Liver (tissue), 3 donors: ENCODE data around the gene MRPL9.

ENCODE experiments used
- EGR1 ChIP-seq, 2 donors: IDR thresholded peaks; 2 replicates each; pipeline ENCODE4 v1.6.1; 2016 to 2018; ENCODE audit warnings: antibody characterized with exemption in 2 of 2, low read depth in 2 of 2
- FOXA1 ChIP-seq: IDR thresholded peaks from 2 replicates; pipeline ENCODE4 v1.6.1; 2016; ENCODE audit warnings: antibody characterized with exemption
- RXRA ChIP-seq, 2 donors: IDR thresholded peaks; 2 replicates each; pipeline ENCODE4 v1.6.1; 2017 to 2018; ENCODE audit warnings: antibody characterized with exemption in 2 of 2, mild to moderate bottlenecking in 1 of 2
- YY1 ChIP-seq: IDR thresholded peaks from 2 replicates; pipeline ENCODE4 v1.6.1; 2016; ENCODE audit warnings: antibody characterized with exemption, mild to moderate bottlenecking
- TF ChIP-seq, protein P1 (sequence below): fragments of 150-350 bp; IDR thresholded peaks from 2 replicates; pipeline ENCODE4 v1.5.1; 2017; ENCODE audit warnings: improper control_type of control experiment, low read depth, low read length; ENCODE audit not compliant: missing input control
- donor health status: healthy.
- donor health status: healthy.

DNA sequence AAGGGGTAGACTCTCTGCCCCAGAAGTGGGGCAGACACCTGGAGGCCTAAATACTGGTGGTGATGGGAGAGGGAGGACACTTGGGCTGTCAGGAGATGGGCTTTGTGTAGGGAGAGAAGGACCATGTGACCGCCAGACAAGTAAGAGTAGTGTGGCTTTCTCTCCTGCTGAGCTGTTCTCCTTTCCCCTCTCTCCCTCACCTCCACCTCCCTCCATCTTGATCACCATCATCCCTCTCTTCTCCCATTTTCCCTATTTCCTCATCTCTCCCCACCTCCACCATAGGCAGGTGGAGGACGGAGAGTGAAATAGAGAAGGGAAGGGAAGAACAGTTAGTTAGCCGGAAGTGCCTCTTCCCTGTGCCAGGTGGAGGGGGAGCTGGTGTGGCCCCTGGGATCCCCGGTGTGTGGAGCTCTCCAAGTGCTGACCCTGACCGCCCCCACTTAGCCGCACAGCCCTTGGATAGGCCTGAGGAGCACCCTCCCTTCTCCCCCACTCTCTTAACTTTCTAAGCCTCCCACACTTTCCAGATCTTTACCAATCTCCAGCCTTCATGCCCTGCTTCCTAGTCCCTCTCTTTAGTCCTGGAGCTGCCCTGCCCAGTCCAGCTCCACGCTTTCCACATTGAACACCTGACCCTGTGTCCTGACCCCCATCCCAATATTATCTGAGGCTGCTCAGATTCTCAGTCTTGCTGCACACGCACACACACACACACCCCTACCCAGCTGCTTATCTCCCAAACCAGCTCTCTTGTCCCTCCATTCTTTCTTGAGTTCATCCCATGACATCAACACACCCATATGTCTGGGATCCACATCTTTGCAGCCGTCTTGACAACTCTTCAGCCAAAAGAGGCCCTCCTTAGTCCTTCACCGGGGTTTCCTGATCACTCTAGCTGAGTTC lies 48.2 kb downstream of the MRPL9 start:
- TF ChIP-seq EGR1 (IDR thresholded peaks at IDR 0.05; ENCODE audit: low read depth in 2 of 2) (no peak), FOXA1 (no peak), YY1 (no peak), RXRA (IDR thresholded peaks at IDR 0.05) (no peak)
- TF ChIP-seq, protein P1, sequence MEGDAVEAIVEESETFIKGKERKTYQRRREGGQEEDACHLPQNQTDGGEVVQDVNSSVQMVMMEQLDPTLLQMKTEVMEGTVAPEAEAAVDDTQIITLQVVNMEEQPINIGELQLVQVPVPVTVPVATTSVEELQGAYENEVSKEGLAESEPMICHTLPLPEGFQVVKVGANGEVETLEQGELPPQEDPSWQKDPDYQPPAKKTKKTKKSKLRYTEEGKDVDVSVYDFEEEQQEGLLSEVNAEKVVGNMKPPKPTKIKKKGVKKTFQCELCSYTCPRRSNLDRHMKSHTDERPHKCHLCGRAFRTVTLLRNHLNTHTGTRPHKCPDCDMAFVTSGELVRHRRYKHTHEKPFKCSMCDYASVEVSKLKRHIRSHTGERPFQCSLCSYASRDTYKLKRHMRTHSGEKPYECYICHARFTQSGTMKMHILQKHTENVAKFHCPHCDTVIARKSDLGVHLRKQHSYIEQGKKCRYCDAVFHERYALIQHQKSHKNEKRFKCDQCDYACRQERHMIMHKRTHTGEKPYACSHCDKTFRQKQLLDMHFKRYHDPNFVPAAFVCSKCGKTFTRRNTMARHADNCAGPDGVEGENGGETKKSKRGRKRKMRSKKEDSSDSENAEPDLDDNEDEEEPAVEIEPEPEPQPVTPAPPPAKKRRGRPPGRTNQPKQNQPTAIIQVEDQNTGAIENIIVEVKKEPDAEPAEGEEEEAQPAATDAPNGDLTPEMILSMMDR, result no peak
